IMR-90 (cell line): ENCODE measurements around the gene ZNF580. TPM values are rescaled to one million over a fixed set of nuclear protein-coding genes. Genes with fewer than 3 reads are reported as not detected.
A peak's percentile ranks its signal among the peaks of the same experiment; 100 is the strongest.

Experiments used
- ATAC-seq: fragments of 200-7000 bp; cut with Tn5 transposase; 2 replicates; pipeline ENCODE4 v1.9.1; 2020; ENCODE audit warnings: low read depth, mild to moderate bottlenecking, moderate library complexity
- BruUV-seq: library from RNA; stranded (reverse); fragments of 400-500 nt; replicated peaks from 2 replicates; lab custom pipeline; 2021; lab: Mats Ljungman, UMichigan
- CTCF ChIA-PET: fragments of 300-600 bp; formaldehyde crosslinking; extraction: SDS; loops from one replicate; lab custom pipeline; 2021; ENCODE audit warnings: antibody characterized with exemption; lab: Yijun Ruan, JAX
- POLR2A ChIA-PET: fragments of 300-600 bp; sonication (Branson Sonifier 250); formaldehyde crosslinking; loops from one replicate; lab custom pipeline; 2022; ENCODE audit warnings: antibody characterized with exemption; ENCODE audit not compliant: unreplicated experiment; lab: Charles Lee
- DNase-seq: peaks from one replicate; pipeline ENCODE4 v3.0.0; 2013
- H2AFZ ChIP-seq: replicated peaks from 2 replicates; pipeline ENCODE3; 2013; ENCODE audit warnings: low read length, mild to moderate bottlenecking; ENCODE audit not compliant: poor library complexity
- H2AK5ac ChIP-seq: 2 replicates; pipeline ENCODE4 v1.6.1; 2013; ENCODE audit warnings: low read depth, low read length, inconsistent platforms
- H2AK9ac ChIP-seq: replicated peaks from 2 replicates; pipeline ENCODE3; 2013; ENCODE audit warnings: mild to moderate bottlenecking, low read depth, low read length, moderate library complexity; ENCODE audit not compliant: poor library complexity
- H2BK120ac ChIP-seq: 2 replicates; pipeline ENCODE4 v1.6.1; 2013; ENCODE audit warnings: low read depth, low read length, inconsistent platforms
- H2BK15ac ChIP-seq: 3 replicates; pipeline ENCODE4 v1.6.1; 2013; ENCODE audit warnings: low read depth, low read length, inconsistent platforms
- H2BK20ac ChIP-seq: 2 replicates; pipeline ENCODE4 v1.6.1; 2013; ENCODE audit warnings: low read depth, mild to moderate bottlenecking, inconsistent platforms, low read length, moderate library complexity
- H2BK5ac ChIP-seq: 2 replicates; pipeline ENCODE4 v1.6.1; 2013; ENCODE audit warnings: mild to moderate bottlenecking, low read depth, low read length, inconsistent platforms; ENCODE audit not compliant: poor library complexity, severe bottlenecking
- H3K14ac ChIP-seq: replicated peaks from 2 replicates; pipeline ENCODE4 v1.6.1; 2013; ENCODE audit warnings: low read depth, low read length, inconsistent platforms
- H3K18ac ChIP-seq: 2 replicates; pipeline ENCODE4 v1.6.1; 2013; ENCODE audit warnings: low read depth, low read length, control low read depth
- H3K23ac ChIP-seq: 2 replicates; pipeline ENCODE4 v1.6.1; 2013; ENCODE audit warnings: low read depth, low read length, inconsistent platforms
- H3K27ac ChIP-seq: 2 replicates; pipeline ENCODE4 v1.5.1; 2013; ENCODE audit warnings: mild to moderate bottlenecking, control low read depth, low read length; ENCODE audit not compliant: insufficient read depth
- H3K27me3 ChIP-seq: 2 replicates; pipeline ENCODE4 v1.6.1; 2013; ENCODE audit warnings: low read length; ENCODE audit not compliant: control insufficient read depth, insufficient read depth
- H3K36me3 ChIP-seq: 2 replicates; pipeline ENCODE4 v1.6.1; 2013; ENCODE audit warnings: low read length, mixed read lengths; ENCODE audit not compliant: control insufficient read depth, insufficient read depth
- H3K4ac ChIP-seq: 2 replicates; pipeline ENCODE4 v1.6.1; 2013; ENCODE audit warnings: low read depth, low read length, inconsistent platforms
- H3K4me1 ChIP-seq: 2 replicates; pipeline ENCODE4 v1.6.1; 2013; ENCODE audit warnings: low read length, mixed read lengths; ENCODE audit not compliant: control insufficient read depth, insufficient read depth
- H3K4me2 ChIP-seq: 2 replicates; pipeline ENCODE4 v1.6.1; 2013; ENCODE audit warnings: low read depth, mild to moderate bottlenecking, control low read depth, low read length, moderate library complexity
- H3K4me3 ChIP-seq: 2 replicates; pipeline ENCODE4 v1.5.1; 2013; ENCODE audit warnings: low read depth, mild to moderate bottlenecking, control low read depth, low read length, moderate library complexity; ENCODE audit not compliant: insufficient read depth
- H3K56ac ChIP-seq: 2 replicates; pipeline ENCODE4 v1.6.1; 2013; ENCODE audit warnings: low read length, inconsistent platforms; ENCODE audit not compliant: insufficient read depth; ENCODE audit errors: extremely low read depth
- H3K79me1 ChIP-seq, 2 experiments: 2 replicates each; pipeline ENCODE4 v1.6.1; 2013; ENCODE audit warnings: low read length in 2 of 2, inconsistent platforms in 1 of 2, low read depth in 1 of 2
- H3K9ac ChIP-seq: 2 replicates; pipeline ENCODE4 v1.6.1; 2013; ENCODE audit warnings: low read depth, low read length, control low read depth
- H3K9me1 ChIP-seq: 2 replicates; pipeline ENCODE4 v1.6.1; 2013; ENCODE audit warnings: low read length, inconsistent platforms; ENCODE audit not compliant: insufficient read depth
- H3K9me3 ChIP-seq: 2 replicates; pipeline ENCODE4 v1.6.1; 2013; ENCODE audit warnings: low read length; ENCODE audit not compliant: control insufficient read depth, insufficient read depth
- H4K20me1 ChIP-seq: 2 replicates; pipeline ENCODE4 v1.6.1; 2013; ENCODE audit warnings: low read length, inconsistent platforms; ENCODE audit not compliant: insufficient read depth
- H4K5ac ChIP-seq: 2 replicates; pipeline ENCODE4 v1.6.1; 2013; ENCODE audit warnings: mild to moderate bottlenecking, low read depth, low read length, control low read depth
- H4K8ac ChIP-seq, 2 experiments: 2 replicates each; pipeline ENCODE4 v1.6.1; 2013; ENCODE audit warnings: low read depth in 2 of 2, low read length in 2 of 2, control low read depth in 1 of 2, inconsistent platforms in 1 of 2
- H4K91ac ChIP-seq: 2 replicates; pipeline ENCODE4 v1.6.1; 2013; ENCODE audit warnings: low read depth, low read length, inconsistent platforms; ENCODE audit not compliant: insufficient read depth
- CEBPB ChIP-seq: IDR thresholded peaks from 2 replicates; pipeline ENCODE4 v1.6.1; 2012; ENCODE audit warnings: low read depth, low read length, improper control_type of control experiment
- FOS ChIP-seq: fragments of 150-350 bp; IDR thresholded peaks from 2 replicates; pipeline ENCODE4 v1.6.1; 2016; ENCODE audit warnings: low read depth, low read length
- MAFK ChIP-seq: IDR thresholded peaks from 2 replicates; pipeline ENCODE4 v1.6.1; 2012; ENCODE audit warnings: low read depth, low read length, improper control_type of control experiment
- MXI1 ChIP-seq: IDR thresholded peaks from 2 replicates; pipeline ENCODE4 v1.6.1; 2012; ENCODE audit warnings: low read depth, mild to moderate bottlenecking, low read length, moderate library complexity, borderline replicate concordance
- RCOR1 ChIP-seq: IDR thresholded peaks from 2 replicates; pipeline ENCODE4 v1.6.1; 2012; ENCODE audit warnings: mild to moderate bottlenecking, low read length, improper control_type of control experiment; ENCODE audit not compliant: insufficient replicate concordance
- RFX5 ChIP-seq: IDR thresholded peaks from 2 replicates; pipeline ENCODE4 v1.8.0; 2012; ENCODE audit warnings: low read depth, mild to moderate bottlenecking, low read length, moderate library complexity
- SMC3 ChIP-seq: fragments of 150-350 bp; IDR thresholded peaks from 2 replicates; pipeline ENCODE4 v1.6.1; 2016; ENCODE audit warnings: low read depth, mild to moderate bottlenecking, antibody characterized with exemption, low read length, moderate library complexity
- WGBS, 2 experiments: methylation state at CpG; one replicate each; pipeline versions ENCODE4 v1.1.5 to v1.1.7; 2013; ENCODE audit warnings: missing lambda C conversion rate in 2 of 2; ENCODE audit not compliant: insufficient read length in 1 of 2; ENCODE audit errors: extremely low coverage in 2 of 2; 5-methylcytosine and 5-hydroxymethylcytosine counted together
- dilution Hi-C: fragments of 300-500 bp; cut with HindIII; formaldehyde crosslinking; loops from one replicate; pipeline ENCODE4 v1.14.3; 2018; ENCODE audit warnings: low sequenced_read_pairs; ENCODE audit not compliant: unreplicated experiment
- in situ Hi-C: fragments of 300-500 bp; cut with MboI; formaldehyde crosslinking; loops from 3 replicates; pipeline ENCODE4 v1.14.3; 2019; ENCODE audit warnings: low sequenced_read_pairs, inconsistent platforms, mixed read lengths
- intact Hi-C: fragments of 100-400 bp; cut with micrococcal nuclease; formaldehyde crosslinking; loops from 2 replicates; pipeline ENCODE4 v1.10.0; 2022
- polyA plus RNA-seq, 3 experiments: library from polyadenylated mRNA; depleted of rRNA; stranded (reverse); fragments of >200 nt; gene quantifications; 2 replicates each; pipeline ENCODE4 v1.2.3, GENCODE V29; 2012; ENCODE audit warnings: low replicate concordance in 1 of 3
- total RNA-seq: library from RNA; depleted of rRNA; stranded (reverse); fragments of >200 nt; gene quantifications from 2 replicates; pipeline ENCODE4 v1.2.3, GENCODE V29; 2012
- TF ChIP-seq, protein P1 (sequence below): fragments of 150-350 bp; IDR thresholded peaks from 2 replicates; pipeline ENCODE4 v1.6.1; 2016; ENCODE audit warnings: low read depth, mild to moderate bottlenecking, low read length, moderate library complexity, borderline replicate concordance
- TF ChIP-seq, protein P2 (sequence below): conservative IDR thresholded peaks from 2 replicates; pipeline ENCODE4 v1.5.1; 2012; ENCODE audit warnings: mild to moderate bottlenecking, low read depth, low read length, improper control_type of control experiment
- TF ChIP-seq, protein P3 (sequence below): fragments of 150-350 bp; IDR thresholded peaks from 2 replicates; pipeline ENCODE4 v1.6.1; 2017; ENCODE audit warnings: mild to moderate bottlenecking, antibody characterized with exemption, low read length, low read depth

ZNF580 gene
- total and polyA plus RNA-seq, 2 of the 4 experiments (the other 2 are of a cell fraction), result 1.4 to 36.9 TPM

- Histone ChIP-seq H3K14ac (peak overlapping the region; percentile 94), H3K9ac (peak overlapping the region; percentile 95), H3K4me3 (peak overlapping the region; percentile 86), H3K27ac (peak overlapping the region; percentile 97), H4K20me1 (no peaks in the 10 kb centered on the region), H4K5ac (peak overlapping the region; percentile 88), H3K4ac (peak overlapping the region; percentile 92), H3K27me3 (no peaks in the 10 kb centered on the region), H2AK5ac (peak overlapping the region; percentile 98), H3K79me1 (peaks cover 18 to 45% of the 10 kb centered on the region in 2 experiments), H3K4me2 (peak overlapping the region; percentile 99), H3K56ac (peak overlapping the region; percentile 60; the same call in 1 of the 2 replicates), H3K23ac (peak overlapping the region; percentile 94; the same call in 1 of the 2 replicates), H2BK20ac (no peak overlapping the region; the same call in 1 of the 2 replicates), H3K4me1 (peaks cover 8% of the 10 kb centered on the region), H3K18ac (peak overlapping the region; percentile 55; the same call in 1 of the 2 replicates), H3K9me1 (no peaks in the 10 kb centered on the region), H2BK15ac (0 out of 3 replicates have a peak overlapping the region, but pooled peaks have one; percentile 59), H4K8ac (peak overlapping the region; percentile 92 to 100), H2AK9ac (peak overlapping the region; percentile 100), H4K91ac (peak overlapping the region; percentile 85), H3K9me3 (no peaks in the 10 kb centered on the region), H2BK5ac (peak overlapping the region; percentile 94), H3K36me3 (peaks cover 19% of the 10 kb centered on the region), H2AFZ (peak overlapping the region; percentile 95), H2BK120ac (no peak overlapping the region)
- CTCF ChIA-PET, result no interaction called here
- POLR2A ChIA-PET, result interaction anchor here (0.6 kb wide), 1 partner anchor 33 kb away, joined by 12 read pairs; no protein-coding TSS in a partner anchor
- WGBS, 2 experiments, result 15% methylated on average over 5 of the region's 25 CpGs; no CpG with 5 or more reads in 1 of the 2 experiments
- ATAC-seq (no peak), DNase-seq (no peak)
- in situ Hi-C loops (loop anchor here (25.0 kb wide), 2 partner anchors 361 to 536 kb away; partner anchors contain the start of genes BRSK1, HSPBP1 and PPP1R12C), intact Hi-C loops (no loop called here), dilution Hi-C loops (no loop called here)
- TF ChIP-seq RCOR1 (no peak), FOS (no peak), RFX5 (no peak), MXI1 (no peak), SMC3 (no peak), CEBPB (no peak), MAFK (no peak)
- TF ChIP-seq, protein P1, sequence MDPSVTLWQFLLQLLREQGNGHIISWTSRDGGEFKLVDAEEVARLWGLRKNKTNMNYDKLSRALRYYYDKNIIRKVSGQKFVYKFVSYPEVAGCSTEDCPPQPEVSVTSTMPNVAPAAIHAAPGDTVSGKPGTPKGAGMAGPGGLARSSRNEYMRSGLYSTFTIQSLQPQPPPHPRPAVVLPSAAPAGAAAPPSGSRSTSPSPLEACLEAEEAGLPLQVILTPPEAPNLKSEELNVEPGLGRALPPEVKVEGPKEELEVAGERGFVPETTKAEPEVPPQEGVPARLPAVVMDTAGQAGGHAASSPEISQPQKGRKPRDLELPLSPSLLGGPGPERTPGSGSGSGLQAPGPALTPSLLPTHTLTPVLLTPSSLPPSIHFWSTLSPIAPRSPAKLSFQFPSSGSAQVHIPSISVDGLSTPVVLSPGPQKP, result no peak
- TF ChIP-seq, protein P2, sequence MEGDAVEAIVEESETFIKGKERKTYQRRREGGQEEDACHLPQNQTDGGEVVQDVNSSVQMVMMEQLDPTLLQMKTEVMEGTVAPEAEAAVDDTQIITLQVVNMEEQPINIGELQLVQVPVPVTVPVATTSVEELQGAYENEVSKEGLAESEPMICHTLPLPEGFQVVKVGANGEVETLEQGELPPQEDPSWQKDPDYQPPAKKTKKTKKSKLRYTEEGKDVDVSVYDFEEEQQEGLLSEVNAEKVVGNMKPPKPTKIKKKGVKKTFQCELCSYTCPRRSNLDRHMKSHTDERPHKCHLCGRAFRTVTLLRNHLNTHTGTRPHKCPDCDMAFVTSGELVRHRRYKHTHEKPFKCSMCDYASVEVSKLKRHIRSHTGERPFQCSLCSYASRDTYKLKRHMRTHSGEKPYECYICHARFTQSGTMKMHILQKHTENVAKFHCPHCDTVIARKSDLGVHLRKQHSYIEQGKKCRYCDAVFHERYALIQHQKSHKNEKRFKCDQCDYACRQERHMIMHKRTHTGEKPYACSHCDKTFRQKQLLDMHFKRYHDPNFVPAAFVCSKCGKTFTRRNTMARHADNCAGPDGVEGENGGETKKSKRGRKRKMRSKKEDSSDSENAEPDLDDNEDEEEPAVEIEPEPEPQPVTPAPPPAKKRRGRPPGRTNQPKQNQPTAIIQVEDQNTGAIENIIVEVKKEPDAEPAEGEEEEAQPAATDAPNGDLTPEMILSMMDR, result no peak
- TF ChIP-seq, protein P3, sequence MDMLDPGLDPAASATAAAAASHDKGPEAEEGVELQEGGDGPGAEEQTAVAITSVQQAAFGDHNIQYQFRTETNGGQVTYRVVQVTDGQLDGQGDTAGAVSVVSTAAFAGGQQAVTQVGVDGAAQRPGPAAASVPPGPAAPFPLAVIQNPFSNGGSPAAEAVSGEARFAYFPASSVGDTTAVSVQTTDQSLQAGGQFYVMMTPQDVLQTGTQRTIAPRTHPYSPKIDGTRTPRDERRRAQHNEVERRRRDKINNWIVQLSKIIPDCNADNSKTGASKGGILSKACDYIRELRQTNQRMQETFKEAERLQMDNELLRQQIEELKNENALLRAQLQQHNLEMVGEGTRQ, result no peak
- BruUV-seq, result no TSS peak
Measured at GRCh38 chr19:55648585-55649267, 7.9 kb downstream of the ZNF580 start.
